ENCODE measurements around the gene HCFC1.
"Not testable (repeated sequence)": the region's sequence is repeated elsewhere in the genome, so short reads cannot be mapped to it uniquely, and the experiment has no call there.

Gene HCFC1

DNA sequence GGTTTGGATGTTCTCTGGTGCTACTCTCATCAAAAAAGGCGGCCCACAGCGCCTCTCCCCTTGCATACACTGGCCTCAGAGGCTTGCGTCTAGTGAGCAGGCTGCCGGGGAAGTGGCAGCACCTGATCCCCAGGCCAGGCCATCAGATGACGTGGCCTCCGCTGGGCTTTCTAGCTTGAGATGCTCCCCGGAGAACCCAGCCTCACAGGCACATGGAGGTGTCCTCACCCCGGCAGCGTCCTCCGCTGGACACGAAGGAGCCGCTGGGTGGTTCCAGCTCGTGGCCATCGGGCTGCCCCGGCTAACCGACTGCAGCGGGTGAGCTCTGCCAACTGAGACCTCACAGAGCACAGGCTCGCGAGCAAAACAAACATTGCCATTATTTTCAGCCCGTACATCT is 35.3 kb upstream of the HCFC1 start:
- H3K9me3 ChIP-seq (ENCODE audit: control insufficient read depth in 5 of 5, low read length in 5 of 5), result no peaks in the 10 kb centered on the region
- H3K27me3 ChIP-seq (ENCODE audit: control insufficient read depth in 5 of 5, insufficient read depth in 4 of 5, low read length in 5 of 5), result peaks cover 0 to 14% (median 4%) of the 10 kb centered on the region in 5 donors
- no peak overlapping the region for H3K4me3 ChIP-seq (ENCODE audit: low read depth in 1 of 5, low read length in 5 of 5)
- no peak overlapping the region for H3K27ac ChIP-seq (ENCODE audit: low read depth, low read length)
- H3K4me1 ChIP-seq (ENCODE audit: control insufficient read depth in 5 of 5, insufficient read depth in 5 of 5, low read length in 5 of 5), result peaks cover 0 to 17% (median 6%) of the 10 kb centered on the region in 5 donors
- peaks cover 0 to 14% (median 0%) of the 10 kb centered on the region in 5 donors for H3K36me3 ChIP-seq (ENCODE audit: control insufficient read depth in 5 of 5, insufficient read depth in 5 of 5, low read length in 5 of 5)
- H3K9ac ChIP-seq (ENCODE audit: low read length in 5 of 5), result no peak overlapping the region

- H3K4me3 ChIP-seq (ENCODE audit: low read depth in 1 of 5, low read length in 5 of 5), result no peak overlapping the region
- no peaks in the 10 kb centered on the region for H3K9me3 ChIP-seq (ENCODE audit: control insufficient read depth in 5 of 5, low read length in 5 of 5)
- H3K4me1 ChIP-seq (ENCODE audit: control insufficient read depth in 5 of 5, insufficient read depth in 5 of 5, low read length in 5 of 5), result peaks cover 0 to 23% (median 10%) of the 10 kb centered on the region in 5 donors
Measured at GRCh38 chrX:154004315-154004714, 32.7 kb upstream of the HCFC1 start.

GRCh38 chrX:154002215-154002719 is 30.6 kb upstream of the HCFC1 start:
- Histone ChIP-seq H3K27ac (ENCODE audit: low read depth, low read length) (peak overlapping the region; percentile 37), H3K4me3 (ENCODE audit: low read depth in 1 of 5, low read length in 5 of 5) (peak overlapping the region in 1 of 5 donors; percentile 27)

More at GRCh38 chrX:154004315-154004714, 32.7 kb upstream of the HCFC1 start:
- Histone ChIP-seq H3K36me3 (ENCODE audit: control insufficient read depth in 5 of 5, insufficient read depth in 5 of 5, low read length in 5 of 5) (peaks cover 0 to 2% (median 0%) of the 10 kb centered on the region in 5 donors), H3K9ac (ENCODE audit: low read length in 5 of 5) (no peak overlapping the region), H3K27me3 (ENCODE audit: control insufficient read depth in 5 of 5, insufficient read depth in 4 of 5, low read length in 5 of 5) (peaks cover 0 to 14% (median 6%) of the 10 kb centered on the region in 5 donors), H3K27ac (ENCODE audit: low read depth, low read length) (no peak overlapping the region)

GRCh38 chrX:154000051-154000450 is 28.4 kb upstream of the HCFC1 start:
- H3K9me3 ChIP-seq (ENCODE audit: control insufficient read depth in 5 of 5, low read length in 5 of 5), result no peaks in the 10 kb centered on the region
- peaks cover 0 to 6% (median 0%) of the 10 kb centered on the region in 5 donors for H3K27me3 ChIP-seq (ENCODE audit: control insufficient read depth in 5 of 5, insufficient read depth in 4 of 5, low read length in 5 of 5)
- no peak overlapping the region for H3K9ac ChIP-seq (ENCODE audit: low read length in 5 of 5)
- H3K4me3 ChIP-seq (ENCODE audit: low read depth in 1 of 5, low read length in 5 of 5), result peak overlapping the region in 1 of 5 donors; percentile 25
- no peaks in the 10 kb centered on the region for H3K36me3 ChIP-seq (ENCODE audit: control insufficient read depth in 5 of 5, insufficient read depth in 5 of 5, low read length in 5 of 5)
- H3K27ac ChIP-seq (ENCODE audit: low read depth, low read length), result no peak overlapping the region
- peaks cover 0 to 24% (median 10%) of the 10 kb centered on the region in 5 donors for H3K4me1 ChIP-seq (ENCODE audit: control insufficient read depth in 5 of 5, insufficient read depth in 5 of 5, low read length in 5 of 5)

More at GRCh38 chrX:154002215-154002719, 30.6 kb upstream of the HCFC1 start:
- Histone ChIP-seq H3K9ac (ENCODE audit: low read length in 5 of 5) (no peak overlapping the region), H3K27me3 (ENCODE audit: control insufficient read depth in 5 of 5, insufficient read depth in 4 of 5, low read length in 5 of 5) (peaks cover 0 to 11% (median 6%) of the 10 kb centered on the region in 5 donors), H3K9me3 (ENCODE audit: control insufficient read depth in 5 of 5, low read length in 5 of 5) (no peaks in the 10 kb centered on the region), H3K4me1 (ENCODE audit: control insufficient read depth in 5 of 5, insufficient read depth in 5 of 5, low read length in 5 of 5) (peaks cover 0 to 24% (median 10%) of the 10 kb centered on the region in 5 donors), H3K36me3 (ENCODE audit: control insufficient read depth in 5 of 5, insufficient read depth in 5 of 5, low read length in 5 of 5) (peaks cover 0 to 2% (median 0%) of the 10 kb centered on the region in 5 donors)

- no peak overlapping the region for H3K4me3 ChIP-seq (ENCODE audit: low read depth in 1 of 5, low read length in 5 of 5)
- no peak overlapping the region for H3K27ac ChIP-seq (ENCODE audit: low read depth, low read length)
- no peaks in the 10 kb centered on the region for H3K36me3 ChIP-seq (ENCODE audit: control insufficient read depth in 5 of 5, insufficient read depth in 5 of 5, low read length in 5 of 5)
- no peaks in the 10 kb centered on the region for H3K9me3 ChIP-seq (ENCODE audit: control insufficient read depth in 5 of 5, low read length in 5 of 5)
- peaks cover 0 to 24% (median 10%) of the 10 kb centered on the region in 5 donors for H3K4me1 ChIP-seq (ENCODE audit: control insufficient read depth in 5 of 5, insufficient read depth in 5 of 5, low read length in 5 of 5)
- H3K27me3 ChIP-seq (ENCODE audit: control insufficient read depth in 5 of 5, insufficient read depth in 4 of 5, low read length in 5 of 5), result peaks cover 0 to 6% (median 0%) of the 10 kb centered on the region in 5 donors
- H3K9ac ChIP-seq (ENCODE audit: low read length in 5 of 5), result no peak overlapping the region
Measured at GRCh38 chrX:153999359-154000037, 27.9 kb upstream of the HCFC1 start.

- H3K4me3 ChIP-seq (ENCODE audit: low read depth in 1 of 5, low read length in 5 of 5), result no peak overlapping the region
- no peaks in the 10 kb centered on the region for H3K36me3 ChIP-seq (ENCODE audit: control insufficient read depth in 5 of 5, insufficient read depth in 5 of 5, low read length in 5 of 5)
- H3K27ac ChIP-seq (ENCODE audit: low read depth, low read length), result no peak overlapping the region
- peaks cover 0 to 7% (median 6%) of the 10 kb centered on the region in 5 donors for H3K27me3 ChIP-seq (ENCODE audit: control insufficient read depth in 5 of 5, insufficient read depth in 4 of 5, low read length in 5 of 5)
- H3K9me3 ChIP-seq (ENCODE audit: control insufficient read depth in 5 of 5, low read length in 5 of 5), result no peaks in the 10 kb centered on the region
- no peak overlapping the region for H3K9ac ChIP-seq (ENCODE audit: low read length in 5 of 5)
- peaks cover 0 to 10% (median 3%) of the 10 kb centered on the region in 5 donors for H3K4me1 ChIP-seq (ENCODE audit: control insufficient read depth in 5 of 5, insufficient read depth in 5 of 5, low read length in 5 of 5)
Measured at GRCh38 chrX:153995504-153995903, 23.9 kb upstream of the HCFC1 start.

DNA sequence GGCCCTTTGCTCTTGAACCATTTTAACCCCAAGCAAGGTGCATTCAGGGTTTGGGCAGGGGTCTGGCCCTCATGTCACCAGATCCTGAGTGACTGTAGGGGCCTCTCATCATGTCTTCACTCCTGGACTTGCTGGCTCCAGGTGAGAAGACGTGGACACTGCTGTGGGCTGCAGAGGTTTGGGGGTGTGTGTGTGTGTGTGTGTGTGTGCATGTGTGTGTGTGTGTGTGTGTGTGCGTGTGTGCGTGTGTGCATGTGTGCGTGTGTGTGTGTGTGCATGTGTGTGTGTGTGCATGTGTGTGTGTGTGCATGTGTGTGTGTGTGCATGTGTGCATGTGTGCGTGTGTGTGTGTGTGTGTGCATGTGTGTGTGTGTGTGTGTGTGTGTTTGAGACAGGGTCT is 22.8 kb upstream of the HCFC1 start:
- H3K4me1 ChIP-seq (ENCODE audit: control insufficient read depth in 5 of 5, insufficient read depth in 5 of 5, low read length in 5 of 5), result not testable (repeated sequence)

GRCh38 chrX:153993978-153994377 is 22.4 kb upstream of the HCFC1 start:
- peaks cover 0 to 3% (median 0%) of the 10 kb centered on the region in 5 donors for H3K9me3 ChIP-seq (ENCODE audit: control insufficient read depth in 5 of 5, low read length in 5 of 5)
- H3K27ac ChIP-seq (ENCODE audit: low read depth, low read length), result no peak overlapping the region
- no peaks in the 10 kb centered on the region for H3K36me3 ChIP-seq (ENCODE audit: control insufficient read depth in 5 of 5, insufficient read depth in 5 of 5, low read length in 5 of 5)
- H3K4me1 ChIP-seq (ENCODE audit: control insufficient read depth in 5 of 5, insufficient read depth in 5 of 5, low read length in 5 of 5), result no peaks in the 10 kb centered on the region
- H3K9ac ChIP-seq (ENCODE audit: low read length in 5 of 5), result no peak overlapping the region
- peaks cover 0 to 9% (median 4%) of the 10 kb centered on the region in 5 donors for H3K27me3 ChIP-seq (ENCODE audit: control insufficient read depth in 5 of 5, insufficient read depth in 4 of 5, low read length in 5 of 5)
- H3K4me3 ChIP-seq (ENCODE audit: low read depth in 1 of 5, low read length in 5 of 5), result no peak overlapping the region

More for the DNA sequence above, 22.8 kb upstream of the HCFC1 start:
- not testable (repeated sequence) for H3K27ac ChIP-seq (ENCODE audit: low read depth, low read length); H3K27me3 ChIP-seq (ENCODE audit: control insufficient read depth in 5 of 5, insufficient read depth in 4 of 5, low read length in 5 of 5); H3K36me3 ChIP-seq (ENCODE audit: control insufficient read depth in 5 of 5, insufficient read depth in 5 of 5, low read length in 5 of 5); H3K9ac ChIP-seq (ENCODE audit: low read length in 5 of 5); H3K9me3 ChIP-seq (ENCODE audit: control insufficient read depth in 5 of 5, low read length in 5 of 5); H3K4me3 ChIP-seq (ENCODE audit: low read depth in 1 of 5, low read length in 5 of 5)

- Histone ChIP-seq H3K36me3 (ENCODE audit: control insufficient read depth in 5 of 5, insufficient read depth in 5 of 5, low read length in 5 of 5) (no peaks in the 10 kb centered on the region), H3K27ac (ENCODE audit: low read depth, low read length) (no peak overlapping the region), H3K27me3 (ENCODE audit: control insufficient read depth in 5 of 5, insufficient read depth in 4 of 5, low read length in 5 of 5) (peaks cover 0 to 9% (median 4%) of the 10 kb centered on the region in 5 donors), H3K4me3 (ENCODE audit: low read depth in 1 of 5, low read length in 5 of 5) (no peak overlapping the region), H3K9me3 (ENCODE audit: control insufficient read depth in 5 of 5, low read length in 5 of 5) (peaks cover 0 to 3% (median 0%) of the 10 kb centered on the region in 5 donors), H3K4me1 (ENCODE audit: control insufficient read depth in 5 of 5, insufficient read depth in 5 of 5, low read length in 5 of 5) (no peaks in the 10 kb centered on the region), H3K9ac (ENCODE audit: low read length in 5 of 5) (no peak overlapping the region)
Measured at GRCh38 chrX:153993079-153993478, 21.5 kb upstream of the HCFC1 start.

DNA sequence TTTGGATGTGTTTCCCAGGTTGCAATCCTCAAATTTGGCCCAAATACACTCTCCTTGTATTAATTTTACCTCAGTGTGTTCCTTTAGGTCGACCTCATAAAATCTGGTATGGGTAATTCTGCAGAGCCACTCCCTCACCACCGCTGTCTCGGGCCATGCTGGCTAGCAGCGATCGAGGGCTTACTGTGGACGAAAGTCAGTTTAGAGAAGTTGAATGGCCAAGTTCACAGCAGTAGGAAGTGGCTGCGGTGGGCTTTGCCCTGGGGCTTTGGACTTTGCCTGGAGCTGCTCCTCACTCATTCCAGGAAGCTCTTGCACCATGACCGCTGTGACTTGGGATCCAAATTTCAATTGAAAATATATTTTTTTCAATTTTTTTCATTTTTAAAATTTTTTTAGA is 20.6 kb upstream of the HCFC1 start:
- no peaks in the 10 kb centered on the region for H3K36me3 ChIP-seq (ENCODE audit: control insufficient read depth in 5 of 5, insufficient read depth in 5 of 5, low read length in 5 of 5)
- H3K4me3 ChIP-seq (ENCODE audit: low read depth in 1 of 5, low read length in 5 of 5), result no peak overlapping the region
- H3K27me3 ChIP-seq (ENCODE audit: control insufficient read depth in 5 of 5, insufficient read depth in 4 of 5, low read length in 5 of 5), result peaks cover 0 to 9% (median 4%) of the 10 kb centered on the region in 5 donors
- no peak overlapping the region for H3K9ac ChIP-seq (ENCODE audit: low read length in 5 of 5)
- H3K27ac ChIP-seq (ENCODE audit: low read depth, low read length), result no peak overlapping the region
- peaks cover 0 to 3% (median 0%) of the 10 kb centered on the region in 5 donors for H3K9me3 ChIP-seq (ENCODE audit: control insufficient read depth in 5 of 5, low read length in 5 of 5)
- H3K4me1 ChIP-seq (ENCODE audit: control insufficient read depth in 5 of 5, insufficient read depth in 5 of 5, low read length in 5 of 5), result no peaks in the 10 kb centered on the region
